ENCODE measurements around the gene HAAO. TPM values are rescaled to one million over a fixed set of nuclear protein-coding genes. Genes with fewer than 3 reads are reported as not detected.

HAAO gene
- total and polyA plus RNA-seq, 2 of the 8 experiments (the other 6 are each of a cell fraction or from before 2014, with no cell fraction given): 2.5 to 7.0 TPM

- TF ChIP-seq JUN (IDR thresholded peaks at IDR 0.05; ENCODE audit: low read depth, low read length): no peak
These were observed 38.2 kb downstream of the HAAO start (continued) for GRCh38 chr2:42754021-42754775.

All from H1 (cell line).